HCT116 (cell line): ENCODE measurements around the gene CTNNA2. TPM values are rescaled to one million over a fixed set of nuclear protein-coding genes. Genes with fewer than 3 reads are reported as not detected.

Source experiments
- ATAC-seq: fragments of 200-7000 bp; cut with Tn5 transposase; 2 replicates; pipeline ENCODE4 v1.9.1; 2020; ENCODE audit warnings: mild to moderate bottlenecking, moderate library complexity
- BruUV-seq: library from RNA; stranded (reverse); fragments of 400-500 nt; replicated peaks from 2 replicates; lab custom pipeline; 2021; lab: Mats Ljungman, UMichigan
- CTCF ChIA-PET: fragments of 300-600 bp; sonication (Branson Sonifier 250); formaldehyde crosslinking; loops from one replicate; lab custom pipeline; 2021; ENCODE audit warnings: antibody characterized with exemption; lab: Charles Lee
- POLR2A ChIA-PET: fragments of 300-600, 350-600 bp; sonication (Branson Sonifier 250); formaldehyde crosslinking; loops from one replicate; lab custom pipeline; 2021; ENCODE audit warnings: antibody characterized with exemption; lab: Charles Lee
- RAD21 ChIA-PET, 2 experiments: fragments of 300-600 bp; sonication (Branson Sonifier 250); formaldehyde crosslinking; loops; one replicate each; lab custom pipeline; 2023; ENCODE audit warnings: low total read pairs in 2 of 2; ENCODE audit not compliant: uncharacterized antibody in 2 of 2, unreplicated experiment in 2 of 2, low non-redundant PET in 1 of 2; lab: Charles Lee
- DNase-seq: peaks from one replicate; pipeline ENCODE4 v3.0.0-alpha.2; 2010; ENCODE audit warnings: low read depth, low spot score
- H2AFZ ChIP-seq: fragments of 200-600 bp; shearing (Covaris generic), sonication (generic); 2 replicates; pipeline ENCODE4 v1.6.1; 2017; ENCODE audit warnings: low read depth, mixed run types, mixed read lengths, antibody characterized with exemption, low read length; ENCODE audit not compliant: poor library complexity, severe bottlenecking
- H3K27ac ChIP-seq: 2 replicates; pipeline ENCODE4 v1.5.1; 2012; ENCODE audit warnings: low read depth, low read length
- H3K27me3 ChIP-seq: fragments of 200-600 bp; sonication (generic); 2 replicates; pipeline ENCODE4 v1.6.1; 2016; ENCODE audit warnings: mixed run types, low read length, mixed read lengths; ENCODE audit not compliant: insufficient read depth
- H3K36me3 ChIP-seq, 2 experiments: fragments of 200-500 bp in 1 of 2; fragments of 200-600 bp in 1 of 2; sonication (Bioruptor generic) in 1 of 2; sonication (generic) in 1 of 2; 2 replicates each; pipeline versions ENCODE4 v1.5.1 to v1.6.1; 2014 to 2016; ENCODE audit warnings: low read length in 2 of 2, inconsistent platforms in 1 of 2, mixed read lengths in 1 of 2, mixed run types in 1 of 2; ENCODE audit not compliant: insufficient read depth in 2 of 2, control insufficient read depth in 1 of 2
- H3K4me1 ChIP-seq, 2 experiments: fragments of 200-600 bp in 1 of 2; sonication (generic) in 1 of 2; 2 replicates each; pipeline versions ENCODE4 v1.5.1 to v1.6.1; 2012 to 2017; ENCODE audit warnings: low read length in 2 of 2, inconsistent platforms in 1 of 2, mild to moderate bottlenecking in 1 of 2, mixed read lengths in 1 of 2, mixed run types in 1 of 2, moderate library complexity in 1 of 2; ENCODE audit not compliant: insufficient read depth in 2 of 2, control insufficient read depth in 1 of 2
- H3K4me2 ChIP-seq: fragments of 200-600 bp; sonication (generic); 2 replicates; pipeline ENCODE4 v1.6.1; 2017; ENCODE audit warnings: mixed run types, low read length, mixed read lengths
- H3K4me3 ChIP-seq, 2 experiments: fragments of 200-600 bp in 1 of 2; sonication (generic) in 1 of 2; replicated peaks in 1 of 2; 2 replicates each; pipeline ENCODE4 v1.5.1; 2011 to 2016; ENCODE audit warnings: low read length in 2 of 2, control low read depth in 1 of 2, low read depth in 1 of 2, mild to moderate bottlenecking in 1 of 2, mixed read lengths in 1 of 2, mixed run types in 1 of 2
- H3K79me2 ChIP-seq: fragments of 200-600 bp; sonication (generic); 2 replicates; pipeline ENCODE4 v1.6.1; 2017; ENCODE audit warnings: mild to moderate bottlenecking, mixed run types, low read length, moderate library complexity, mixed read lengths; ENCODE audit not compliant: insufficient read depth
- H3K9ac ChIP-seq: fragments of 200-600 bp; sonication (generic); 2 replicates; pipeline ENCODE4 v1.6.1; 2016; ENCODE audit warnings: low read length, mixed read lengths
- H3K9me2 ChIP-seq: fragments of 200-600 bp; sonication (generic), shearing (Covaris generic); 2 replicates; pipeline ENCODE4 v1.6.1; 2017; ENCODE audit warnings: mixed run types, mild to moderate bottlenecking, moderate library complexity; ENCODE audit not compliant: insufficient read depth
- H3K9me3 ChIP-seq, 2 experiments: fragments of 200-500 bp in 1 of 2; fragments of 200-600 bp in 1 of 2; sonication (Bioruptor generic) in 1 of 2; sonication (generic) in 1 of 2; 2 replicates each; pipeline ENCODE4 v1.6.1; 2014 to 2017; ENCODE audit warnings: low read length in 2 of 2, mixed read lengths in 2 of 2, inconsistent platforms in 1 of 2, low read depth in 1 of 2, mild to moderate bottlenecking in 1 of 2, mixed run types in 1 of 2, moderate library complexity in 1 of 2; ENCODE audit not compliant: control insufficient read depth in 1 of 2, insufficient read depth in 1 of 2
- H4K20me1 ChIP-seq: fragments of 200-600 bp; sonication (generic), shearing (Covaris generic); 2 replicates; pipeline ENCODE4 v1.6.1; 2017; ENCODE audit warnings: mixed run types, mild to moderate bottlenecking, moderate library complexity; ENCODE audit not compliant: insufficient read depth
- CBX3 ChIP-seq: IDR thresholded peaks from 2 replicates; pipeline ENCODE4 v1.6.1; 2012; ENCODE audit warnings: low read depth
- CEBPB ChIP-seq: IDR thresholded peaks from 2 replicates; pipeline ENCODE4 v1.6.1; 2012; ENCODE audit warnings: low read depth
- EGR1 ChIP-seq: IDR thresholded peaks from 2 replicates; pipeline ENCODE4 v1.6.1; 2012; ENCODE audit warnings: low read depth
- ELF1 ChIP-seq: IDR thresholded peaks from 2 replicates; pipeline ENCODE4 v1.6.1; 2012; ENCODE audit warnings: low read depth, borderline replicate concordance
- EZH2 ChIP-seq: fragments of 200-600 bp; sonication (generic); IDR thresholded peaks from 2 replicates; pipeline ENCODE4 v1.6.1; 2017; ENCODE audit warnings: antibody characterized with exemption, mixed run types
- EZH2phosphoT487 ChIP-seq: fragments of 200-600 bp; IDR thresholded peaks from 2 replicates; pipeline ENCODE4 v1.6.1; 2018; ENCODE audit warnings: antibody characterized with exemption, borderline replicate concordance
- FOSL1 ChIP-seq: IDR thresholded peaks from 2 replicates; pipeline ENCODE4 v1.6.1; 2012; ENCODE audit warnings: low read depth
- JUND ChIP-seq: IDR thresholded peaks from 2 replicates; pipeline ENCODE4 v1.6.1; 2012
- POLR2A ChIP-seq: IDR thresholded peaks from 2 replicates; pipeline ENCODE4 v1.7.0; 2011; ENCODE audit warnings: borderline replicate concordance; ENCODE audit not compliant: insufficient read depth, insufficient read length; ENCODE audit errors: extremely low read depth
- RAD21 ChIP-seq: IDR thresholded peaks from 2 replicates; pipeline ENCODE4 v1.6.1; 2012; ENCODE audit warnings: low read depth, mild to moderate bottlenecking
- SIN3A ChIP-seq: IDR thresholded peaks from 2 replicates; pipeline ENCODE4 v1.6.1; 2012; ENCODE audit warnings: low read depth
- SP1 ChIP-seq: IDR thresholded peaks from 2 replicates; pipeline ENCODE4 v1.6.1; 2012; ENCODE audit warnings: low read depth
- SRF ChIP-seq: IDR thresholded peaks from 2 replicates; pipeline ENCODE4 v1.6.1; 2012; ENCODE audit warnings: low read depth
- YY1 ChIP-seq: IDR thresholded peaks from 2 replicates; pipeline ENCODE4 v1.6.1; 2011; ENCODE audit warnings: low read length, low read depth, moderate library complexity, mild to moderate bottlenecking; ENCODE audit not compliant: insufficient replicate concordance; ENCODE audit errors: extremely low read depth
- ZFX ChIP-seq: fragments of 450-650 bp; IDR thresholded peaks from 2 replicates; pipeline ENCODE4 v1.6.1; 2017
- ZNF274 ChIP-seq: fragments of 200-500 bp; sonication (Bioruptor generic); IDR thresholded peaks from 2 replicates; pipeline ENCODE4 v1.6.1; 2014; ENCODE audit warnings: mild to moderate bottlenecking, low read depth, low read length, inconsistent platforms
- intact Hi-C: fragments of 100-400 bp; cut with micrococcal nuclease; formaldehyde crosslinking; loops from 2 replicates; pipeline ENCODE4 v1.10.0; 2022
- total RNA-seq: library from RNA; stranded (reverse); gene quantifications from one replicate; pipeline ENCODE4 v1.2.1, GENCODE V29; 2021; ENCODE audit not compliant: unreplicated experiment
- TF ChIP-seq, protein P1 (sequence below), 3 experiments: fragments of 200-600 bp in 1 of 3; sonication (generic) in 1 of 3; IDR thresholded peaks in 2 of 3; conservative IDR thresholded peaks in 1 of 3; 2 replicates each; pipeline ENCODE4 v1.5.1; 2012 to 2017; ENCODE audit warnings: low read depth in 2 of 3, low read length in 2 of 3, antibody characterized with exemption in 1 of 3, borderline replicate concordance in 1 of 3, control low read depth in 1 of 3, mild to moderate bottlenecking in 1 of 3, mixed read lengths in 1 of 3, mixed run types in 1 of 3, moderate library complexity in 1 of 3; ENCODE audit not compliant: insufficient read depth in 1 of 3
- TF ChIP-seq, protein P2 (sequence below): IDR thresholded peaks from 2 replicates; pipeline ENCODE4 v1.6.1; 2012

CTNNA2 gene
- total RNA-seq, 1 experiment from 2014 or later = not detected

DNA sequence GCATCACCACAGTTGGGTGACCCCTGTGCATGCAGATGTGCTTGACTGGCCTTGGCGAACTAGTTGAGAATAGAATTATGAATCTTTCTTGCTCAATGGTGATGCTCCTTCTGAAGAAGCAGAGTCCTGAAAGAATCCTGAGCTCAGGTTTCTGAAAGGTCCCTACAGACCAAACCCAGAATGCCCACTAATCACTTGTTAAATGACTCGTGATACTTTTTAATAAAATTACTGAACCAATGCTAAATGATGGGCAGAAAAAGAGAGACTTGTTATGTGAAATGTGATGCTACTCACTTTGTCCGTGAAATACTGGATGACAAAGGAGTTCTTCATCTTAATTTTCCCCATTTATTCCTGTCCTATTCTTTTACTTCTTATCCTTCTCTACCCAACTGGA is 1055.2 kb downstream of the CTNNA2 start (continued):
- TF ChIP-seq, protein P1, sequence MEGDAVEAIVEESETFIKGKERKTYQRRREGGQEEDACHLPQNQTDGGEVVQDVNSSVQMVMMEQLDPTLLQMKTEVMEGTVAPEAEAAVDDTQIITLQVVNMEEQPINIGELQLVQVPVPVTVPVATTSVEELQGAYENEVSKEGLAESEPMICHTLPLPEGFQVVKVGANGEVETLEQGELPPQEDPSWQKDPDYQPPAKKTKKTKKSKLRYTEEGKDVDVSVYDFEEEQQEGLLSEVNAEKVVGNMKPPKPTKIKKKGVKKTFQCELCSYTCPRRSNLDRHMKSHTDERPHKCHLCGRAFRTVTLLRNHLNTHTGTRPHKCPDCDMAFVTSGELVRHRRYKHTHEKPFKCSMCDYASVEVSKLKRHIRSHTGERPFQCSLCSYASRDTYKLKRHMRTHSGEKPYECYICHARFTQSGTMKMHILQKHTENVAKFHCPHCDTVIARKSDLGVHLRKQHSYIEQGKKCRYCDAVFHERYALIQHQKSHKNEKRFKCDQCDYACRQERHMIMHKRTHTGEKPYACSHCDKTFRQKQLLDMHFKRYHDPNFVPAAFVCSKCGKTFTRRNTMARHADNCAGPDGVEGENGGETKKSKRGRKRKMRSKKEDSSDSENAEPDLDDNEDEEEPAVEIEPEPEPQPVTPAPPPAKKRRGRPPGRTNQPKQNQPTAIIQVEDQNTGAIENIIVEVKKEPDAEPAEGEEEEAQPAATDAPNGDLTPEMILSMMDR (IDR thresholded peaks at IDR 0.05 in 2 of 3, conservative IDR thresholded peaks at IDR 0.05 in 1 of 3; ENCODE audit: borderline replicate concordance in 1 of 3, insufficient read depth in 1 of 3, low read depth in 2 of 3, low read length in 2 of 3) = no peak
- no peak for TF ChIP-seq CEBPB
- TF ChIP-seq, protein P2, sequence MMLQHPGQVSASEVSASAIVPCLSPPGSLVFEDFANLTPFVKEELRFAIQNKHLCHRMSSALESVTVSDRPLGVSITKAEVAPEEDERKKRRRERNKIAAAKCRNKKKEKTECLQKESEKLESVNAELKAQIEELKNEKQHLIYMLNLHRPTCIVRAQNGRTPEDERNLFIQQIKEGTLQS = no peak
- no peak for TF ChIP-seq YY1
- TF ChIP-seq EGR1 = no peak
- no peak for TF ChIP-seq SIN3A
- no peak for TF ChIP-seq ZFX
- no peak for TF ChIP-seq POLR2A
- no peak for TF ChIP-seq JUND
- TF ChIP-seq EZH2 = no peak
- TF ChIP-seq ZNF274 = no peak

DNA sequence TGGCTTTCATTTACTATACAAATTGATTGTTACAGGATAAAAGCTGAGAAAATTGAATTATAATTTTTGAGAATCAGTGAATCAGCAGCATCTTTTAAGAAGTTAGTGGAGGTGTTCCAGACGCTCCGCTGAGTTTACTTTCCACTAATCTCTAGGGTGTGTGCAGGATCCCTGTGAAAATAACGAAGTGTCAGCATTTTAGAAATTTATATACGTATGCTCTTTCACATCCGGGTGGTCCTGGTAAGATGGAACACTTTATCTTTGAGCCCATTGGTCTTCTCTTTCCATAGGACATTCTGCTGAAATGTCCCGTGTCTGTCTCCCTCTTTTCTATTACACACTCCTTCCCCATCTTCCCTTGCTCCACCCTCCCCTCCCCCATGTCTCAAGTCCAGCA is 1060.3 kb downstream of the CTNNA2 start:
- RAD21 ChIA-PET = no interaction called here
- ATAC-seq = no peak
- H2AFZ ChIP-seq = no peak overlapping the region

More for the DNA sequence above, 1060.3 kb downstream of the CTNNA2 start:
- no TSS peak for BruUV-seq
- Histone ChIP-seq H3K79me2 (no peaks in the 10 kb centered on the region), H3K9ac (no peak overlapping the region)
- TF ChIP-seq CBX3 = no peak
- no peak for TF ChIP-seq SRF
- no peak for TF ChIP-seq EZH2phosphoT487
- no peak for TF ChIP-seq SIN3A
- TF ChIP-seq EGR1 = no peak
- TF ChIP-seq ZFX = no peak
- TF ChIP-seq ELF1 = no peak
- TF ChIP-seq RAD21 = no peak
- TF ChIP-seq, protein P1 (IDR thresholded peaks at IDR 0.05 in 2 of 3, conservative IDR thresholded peaks at IDR 0.05 in 1 of 3; ENCODE audit: borderline replicate concordance in 1 of 3, insufficient read depth in 1 of 3, low read depth in 2 of 3, low read length in 2 of 3) = no peak
- TF ChIP-seq ZNF274 = no peak
- TF ChIP-seq FOSL1 = no peak
- TF ChIP-seq JUND = no peak
- TF ChIP-seq, protein P2 = no peak
- no peak for TF ChIP-seq POLR2A
- TF ChIP-seq SP1 = no peak
- no peak for TF ChIP-seq EZH2
- TF ChIP-seq, all 23 proteins: peak for 0
- Histone ChIP-seq H3K27me3 (no peaks in the 10 kb centered on the region), H3K36me3 (no peaks in the 10 kb centered on the region), H3K9me3 (peaks cover 6% of the 10 kb centered on the region in 2 experiments; a peak in 2 of 4 replicates), H3K4me3 (no peak overlapping the region), H3K27ac (no peak overlapping the region), H3K4me1 (no peaks in the 10 kb centered on the region), H4K20me1 (no peaks in the 10 kb centered on the region), H3K9me2 (no peaks in the 10 kb centered on the region), H3K4me2 (no peak overlapping the region)
- CTCF ChIA-PET = no interaction called here
- POLR2A ChIA-PET = no interaction called here
- intact Hi-C loops = no loop called here
- DNase-seq = no peak
